SK-N-SH treated with all-trans-retinoic acid at 6 μM for 48 hours (cell line): ENCODE data around the gene RITA1.

ENCODE experiments used
- ATAC-seq: fragments of 200-7000 bp; cut with Tn5 transposase; 3 replicates; pipeline ENCODE4 v1.9.1; 2020; ENCODE audit warnings: mild to moderate bottlenecking, moderate library complexity
- ARNTL ChIP-seq: fragments of 450-650 bp; formaldehyde crosslinking; IDR thresholded peaks from 2 replicates; pipeline ENCODE4 v1.5.0; 2020; ENCODE audit warnings: low read depth, mild to moderate bottlenecking, moderate library complexity, borderline replicate concordance
- BACH2 ChIP-seq: fragments of 250-450 bp; sonication (Bioruptor Pico); IDR thresholded peaks from 2 replicates; pipeline ENCODE4 v1.9.0; 2021; ENCODE audit warnings: mild to moderate bottlenecking, borderline replicate concordance
- CSDC2 ChIP-seq: fragments of 250-450 bp; sonication (Bioruptor Pico); IDR thresholded peaks from 2 replicates; pipeline ENCODE4 v1.5.0; 2020; ENCODE audit warnings: mild to moderate bottlenecking, moderate library complexity
- ESRRG ChIP-seq: fragments of 250-450 bp; sonication (Bioruptor Pico); IDR thresholded peaks from 2 replicates; pipeline ENCODE4 v1.6.1; 2021; ENCODE audit warnings: mild to moderate bottlenecking
- ISL1 ChIP-seq: fragments of 250-450 bp; sonication (Bioruptor Pico); IDR thresholded peaks from 2 replicates; pipeline ENCODE4 v2.1.2; 2022; ENCODE audit warnings: mild to moderate bottlenecking, moderate library complexity
- OSR1 ChIP-seq: fragments of 250-450 bp; sonication (Bioruptor Pico); IDR thresholded peaks from 2 replicates; pipeline ENCODE4 v1.8.0; 2022; ENCODE audit warnings: moderate library complexity, mild to moderate bottlenecking, inconsistent platforms
- PATZ1 ChIP-seq: fragments of 250-450 bp; sonication (Bioruptor Pico); IDR thresholded peaks from 2 replicates; pipeline ENCODE4 v1.8.0; 2020; ENCODE audit warnings: mild to moderate bottlenecking, moderate library complexity, borderline replicate concordance
- PPARA ChIP-seq: fragments of 250-450 bp; sonication (Bioruptor Pico); IDR thresholded peaks from 2 replicates; pipeline ENCODE4 v1.5.0; 2020; ENCODE audit warnings: mild to moderate bottlenecking, borderline replicate concordance
- RARB ChIP-seq: fragments of 250-450 bp; sonication (Bioruptor Pico); IDR thresholded peaks from 2 replicates; pipeline ENCODE4 v1.8.0; 2021; ENCODE audit warnings: mild to moderate bottlenecking, moderate library complexity
- SNAI2 ChIP-seq: fragments of 250-450 bp; sonication (Bioruptor Pico); IDR thresholded peaks from 2 replicates; pipeline ENCODE4 v1.5.0; 2020; ENCODE audit warnings: mild to moderate bottlenecking, moderate library complexity
- TCF4 ChIP-seq: fragments of 250-450 bp; sonication (Bioruptor Pico); IDR thresholded peaks from 2 replicates; pipeline ENCODE4 v1.8.0; 2021; ENCODE audit warnings: mild to moderate bottlenecking, moderate library complexity, borderline replicate concordance
- TOX ChIP-seq: fragments of 250-450 bp; sonication (Bioruptor Pico); IDR thresholded peaks from 2 replicates; pipeline ENCODE4 v1.8.0; 2021; ENCODE audit warnings: mild to moderate bottlenecking, moderate library complexity, borderline replicate concordance
- ZC3H10 ChIP-seq: fragments of 250-450 bp; sonication (Bioruptor Pico); IDR thresholded peaks from 2 replicates; pipeline ENCODE4 v1.5.1; 2021; ENCODE audit warnings: mild to moderate bottlenecking, moderate library complexity
- ZFP3 ChIP-seq: fragments of 250-450 bp; sonication (Bioruptor Pico); IDR thresholded peaks from 2 replicates; pipeline ENCODE4 v1.5.0; 2020; ENCODE audit warnings: mild to moderate bottlenecking, moderate library complexity
- ZFP30 ChIP-seq: fragments of 450-650 bp; formaldehyde crosslinking; IDR thresholded peaks from 2 replicates; pipeline ENCODE4 v1.5.0; 2022; ENCODE audit warnings: mild to moderate bottlenecking, moderate library complexity
- ZNF565 ChIP-seq: fragments of 450-650 bp; formaldehyde crosslinking; conservative IDR thresholded peaks from 2 replicates; pipeline ENCODE4 v1.5.0; 2020; ENCODE audit warnings: low read depth, mild to moderate bottlenecking, moderate library complexity
- ZNF8 ChIP-seq: fragments of 450-650 bp; formaldehyde crosslinking; IDR thresholded peaks from 2 replicates; pipeline ENCODE4 v1.5.0; 2020; ENCODE audit warnings: mild to moderate bottlenecking, moderate library complexity
- TF ChIP-seq, protein P1 (sequence below): fragments of 250-450 bp; sonication (Bioruptor Pico); IDR thresholded peaks from 2 replicates; pipeline ENCODE4 v1.8.0; 2021; ENCODE audit warnings: low read depth, mild to moderate bottlenecking, moderate library complexity, borderline replicate concordance
- TF ChIP-seq, protein P2 (sequence below): fragments of 250-450 bp; sonication (Bioruptor Pico); IDR thresholded peaks from 2 replicates; pipeline ENCODE4 v1.5.1; 2021; ENCODE audit warnings: mild to moderate bottlenecking, moderate library complexity

The RITA1 gene

DNA sequence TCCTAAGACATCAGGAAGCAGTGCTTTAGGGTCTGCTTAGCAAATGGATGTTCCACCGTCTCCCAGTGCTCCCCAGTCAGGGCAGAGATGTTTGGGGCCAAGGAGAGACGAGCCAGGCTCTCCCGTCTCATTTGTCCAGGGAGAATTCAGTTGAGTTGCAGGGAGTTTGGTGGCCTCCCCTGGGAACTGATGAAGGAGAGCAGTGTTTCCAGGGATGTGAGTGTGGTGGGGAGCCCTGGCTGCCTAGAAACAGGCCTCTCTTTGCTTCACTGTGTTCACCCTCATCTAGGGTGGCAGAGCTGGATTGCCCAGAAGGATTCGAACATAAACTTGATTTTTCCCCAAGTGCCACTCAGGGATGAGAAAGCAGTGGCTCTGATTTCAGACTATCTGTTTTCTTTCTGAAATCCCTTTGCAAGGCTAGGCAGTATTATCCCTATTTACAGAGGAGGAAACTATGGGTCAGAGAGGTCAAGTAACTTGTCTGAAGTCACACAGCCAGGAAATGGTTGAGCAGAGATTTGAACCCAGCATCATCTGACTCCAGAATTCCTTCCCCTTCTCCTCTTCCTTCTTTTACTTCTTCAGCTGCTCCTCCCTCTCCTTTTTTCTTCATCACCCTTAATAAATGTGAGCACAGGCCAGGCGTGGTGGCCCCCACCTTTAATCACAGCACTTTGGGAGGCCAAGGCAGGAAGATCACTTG lies 42.3 kb downstream of the RITA1 start (continued):
- TF ChIP-seq, protein P1, sequence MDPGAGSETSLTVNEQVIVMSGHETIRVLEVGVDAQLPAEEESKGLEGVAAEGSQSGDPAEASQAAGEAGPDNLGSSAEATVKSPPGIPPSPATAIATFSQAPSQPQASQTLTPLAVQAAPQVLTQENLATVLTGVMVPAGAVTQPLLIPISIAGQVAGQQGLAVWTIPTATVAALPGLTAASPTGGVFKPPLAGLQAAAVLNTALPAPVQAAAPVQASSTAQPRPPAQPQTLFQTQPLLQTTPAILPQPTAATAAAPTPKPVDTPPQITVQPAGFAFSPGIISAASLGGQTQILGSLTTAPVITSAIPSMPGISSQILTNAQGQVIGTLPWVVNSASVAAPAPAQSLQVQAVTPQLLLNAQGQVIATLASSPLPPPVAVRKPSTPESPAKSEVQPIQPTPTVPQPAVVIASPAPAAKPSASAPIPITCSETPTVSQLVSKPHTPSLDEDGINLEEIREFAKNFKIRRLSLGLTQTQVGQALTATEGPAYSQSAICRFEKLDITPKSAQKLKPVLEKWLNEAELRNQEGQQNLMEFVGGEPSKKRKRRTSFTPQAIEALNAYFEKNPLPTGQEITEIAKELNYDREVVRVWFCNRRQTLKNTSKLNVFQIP (CRISPR knock-in tag) = no peak
- TF ChIP-seq OSR1 (CRISPR knock-in tag) (no peak), ESRRG (no peak), ZC3H10 (CRISPR knock-in tag) (no peak)
- TF ChIP-seq, protein P2, sequence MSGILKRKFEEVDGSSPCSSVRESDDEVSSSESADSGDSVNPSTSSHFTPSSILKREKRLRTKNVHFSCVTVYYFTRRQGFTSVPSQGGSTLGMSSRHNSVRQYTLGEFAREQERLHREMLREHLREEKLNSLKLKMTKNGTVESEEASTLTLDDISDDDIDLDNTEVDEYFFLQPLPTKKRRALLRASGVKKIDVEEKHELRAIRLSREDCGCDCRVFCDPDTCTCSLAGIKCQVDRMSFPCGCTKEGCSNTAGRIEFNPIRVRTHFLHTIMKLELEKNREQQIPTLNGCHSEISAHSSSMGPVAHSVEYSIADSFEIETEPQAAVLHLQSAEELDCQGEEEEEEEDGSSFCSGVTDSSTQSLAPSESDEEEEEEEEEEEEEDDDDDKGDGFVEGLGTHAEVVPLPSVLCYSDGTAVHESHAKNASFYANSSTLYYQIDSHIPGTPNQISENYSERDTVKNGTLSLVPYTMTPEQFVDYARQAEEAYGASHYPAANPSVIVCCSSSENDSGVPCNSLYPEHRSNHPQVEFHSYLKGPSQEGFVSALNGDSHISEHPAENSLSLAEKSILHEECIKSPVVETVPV (CRISPR knock-in tag) = no peak

- TF ChIP-seq ESRRG = no peak
- no peak for TF ChIP-seq SNAI2 (CRISPR knock-in tag)
- TF ChIP-seq RARB (CRISPR knock-in tag) = no peak
- no peak for TF ChIP-seq TCF4 (CRISPR knock-in tag)
- TF ChIP-seq, protein P2 (CRISPR knock-in tag) = no peak
- no peak for TF ChIP-seq BACH2 (CRISPR knock-in tag)
- no peak for TF ChIP-seq CSDC2 (CRISPR knock-in tag)
- ATAC-seq = no peak
Measured at GRCh38 chr12:113228394-113229028, 43.0 kb downstream of the RITA1 start.

- no peak for ATAC-seq
- no peak for TF ChIP-seq CSDC2 (CRISPR knock-in tag)
Measured at GRCh38 chr12:113230315-113231234, 45.1 kb downstream of the RITA1 start.

DNA sequence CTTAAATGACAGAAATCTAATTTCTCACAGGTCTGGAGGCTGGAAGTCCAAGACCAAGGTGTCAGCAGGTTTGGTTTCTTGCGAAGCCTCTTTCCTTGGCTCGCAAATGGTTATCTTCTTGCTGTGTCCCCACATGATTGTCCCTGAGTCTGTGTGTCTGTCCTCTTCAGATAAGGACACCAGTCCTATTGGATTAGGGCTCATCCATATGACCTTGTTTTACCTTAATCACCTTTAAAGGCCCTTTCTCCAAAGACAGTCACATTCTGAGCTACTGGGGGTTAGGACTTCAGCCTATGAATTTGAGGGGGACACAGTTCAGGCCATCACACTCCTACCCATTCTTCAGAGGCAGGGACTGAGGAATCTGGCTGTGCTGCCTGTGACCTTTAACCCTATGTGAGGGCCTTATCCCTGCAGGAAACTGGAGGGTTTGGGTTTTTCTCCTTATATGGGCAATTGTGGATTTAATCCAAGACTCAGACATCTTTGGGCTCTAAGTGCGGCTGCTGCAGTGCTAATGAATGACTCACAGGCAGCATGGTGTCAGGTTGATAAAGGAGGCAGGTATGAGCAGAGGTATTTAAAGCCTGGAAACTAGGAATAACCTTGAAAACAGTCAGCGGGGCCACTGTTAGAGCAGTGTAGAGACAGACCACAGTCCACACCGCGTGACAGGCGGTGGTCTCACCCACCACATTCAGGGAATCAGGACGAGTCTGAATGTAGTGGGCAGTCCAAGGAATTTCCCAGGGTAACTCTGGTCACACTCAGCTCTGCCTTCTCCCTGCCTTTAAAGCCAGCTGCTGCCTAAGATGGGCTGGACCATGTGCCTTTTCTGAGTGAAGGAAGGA lies 45.9 kb downstream of the RITA1 start:
- no peak for TF ChIP-seq BACH2 (CRISPR knock-in tag)
- no peak for TF ChIP-seq RARB (CRISPR knock-in tag)
- no peak for TF ChIP-seq ZNF8 (CRISPR knock-in tag)
- TF ChIP-seq ESRRG = no peak
- no peak for TF ChIP-seq ARNTL
- no peak for TF ChIP-seq ISL1 (CRISPR knock-in tag)
- TF ChIP-seq ZC3H10 (CRISPR knock-in tag) = no peak
- TF ChIP-seq TOX (CRISPR knock-in tag) = no peak
- no peak for TF ChIP-seq CSDC2 (CRISPR knock-in tag)
- TF ChIP-seq, protein P2 (CRISPR knock-in tag) = no peak
- no peak for TF ChIP-seq SNAI2 (CRISPR knock-in tag)
- TF ChIP-seq PPARA (CRISPR knock-in tag) = no peak
- TF ChIP-seq, protein P1 (CRISPR knock-in tag) = no peak
- no peak for TF ChIP-seq ZFP3 (CRISPR knock-in tag)
- TF ChIP-seq ZFP30 (CRISPR knock-in tag) = no peak
- TF ChIP-seq ZNF565 = no peak
- no peak for TF ChIP-seq PATZ1 (CRISPR knock-in tag)
- peak; percentile 89 for ATAC-seq
